Vagina (tissue), 2 donors: Measurements from ENCODE around the gene CMSS1. TPM values are rescaled to one million over a fixed set of nuclear protein-coding genes. Genes with fewer than 3 reads are reported as not detected.

ENCODE experiments used
- DNase-seq, 2 donors: peaks; one replicate each; pipeline ENCODE4 v3.0.0-alpha.2; 2017; ENCODE audit errors: extremely low spot score in 2 of 2
- H3K27ac ChIP-seq: fragments of 200-600 bp; sonication (generic); one replicate; pipeline ENCODE4 v1.5.1; 2019
- H3K27me3 ChIP-seq: fragments of 200-600 bp; sonication (generic); one replicate; pipeline ENCODE4 v1.5.1; 2019
- H3K36me3 ChIP-seq, 2 donors: fragments of 200-600 bp; sonication (generic); one replicate each; pipeline ENCODE4 v1.5.1; 2017 to 2019
- H3K4me1 ChIP-seq: fragments of 200-600 bp; sonication (generic); one replicate; pipeline ENCODE4 v1.5.1; 2019
- H3K4me3 ChIP-seq, 2 donors: fragments of 200-600 bp; sonication (generic); 1 replicate in 1 of 2; 2 replicates in 1 of 2; pipeline ENCODE4 v1.5.1; 2016 to 2019
- H3K9me3 ChIP-seq: fragments of 200-600 bp; sonication (generic); one replicate; pipeline ENCODE4 v1.5.1; 2019
- POLR2A ChIP-seq, 2 donors: fragments of 450-650 bp; IDR thresholded peaks; one replicate each; pipeline ENCODE4 v1.6.1; 2017; ENCODE audit warnings: antibody characterized with exemption in 2 of 2, mild to moderate bottlenecking in 2 of 2, moderate library complexity in 2 of 2
- POLR2AphosphoS5 ChIP-seq, 2 donors: sonication (generic); formaldehyde crosslinking; IDR thresholded peaks; one replicate each; pipeline ENCODE4 v1.9.0; 2017; ENCODE audit warnings: antibody characterized with exemption in 2 of 2, mild to moderate bottlenecking in 2 of 2, low read depth in 1 of 2; ENCODE audit not compliant: insufficient read depth in 1 of 2
- intact Hi-C: fragments of 100-400 bp; cut with DNase I; formaldehyde crosslinking; loops from one replicate; pipeline ENCODE4 v1.15.1; 2023
- total RNA-seq: library from RNA; depleted of rRNA; stranded (reverse); fragments of >200 nt; gene quantifications from one replicate; pipeline ENCODE4 v1.2.3, GENCODE V29; 2016
- TF ChIP-seq, protein P1 (sequence below), 3 experiments: fragments of 450-650 bp in 2 of 3; fragments of 200-600 bp in 1 of 3; sonication (generic) in 1 of 3; IDR thresholded peaks; one replicate each; pipeline ENCODE4 v1.5.1; 2017 to 2019; ENCODE audit warnings: antibody characterized with exemption in 3 of 3, mild to moderate bottlenecking in 2 of 3, moderate library complexity in 2 of 3

CMSS1 gene
- total RNA-seq, 1 donor from 2014 or later, result 21.4 TPM

DNA sequence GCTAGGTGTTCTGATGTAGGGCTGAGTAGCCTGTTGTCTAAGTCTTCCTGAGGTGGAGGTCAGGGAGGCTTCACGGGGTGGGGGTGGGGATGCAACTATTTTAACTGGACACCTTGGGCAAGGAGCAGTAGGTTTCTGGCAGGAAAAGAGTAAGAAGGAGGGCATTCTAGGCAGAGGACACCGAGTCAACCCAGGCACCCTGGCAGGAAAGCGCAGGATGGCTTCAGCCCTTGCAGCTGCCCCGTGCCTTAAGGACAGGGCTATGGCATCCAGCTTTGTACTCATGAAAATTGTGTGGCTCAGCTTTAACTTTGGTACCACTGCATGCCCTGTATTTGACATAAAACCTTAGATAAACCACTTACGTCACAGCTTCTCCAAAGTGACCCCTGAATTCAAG lies 303.0 kb downstream of the CMSS1 start:
- no peaks in the 10 kb centered on the region for H3K27me3 ChIP-seq
- intact Hi-C loops, result no loop called here
- no peak for DNase-seq
- no peaks in the 10 kb centered on the region for H3K9me3 ChIP-seq
- H3K4me1 ChIP-seq, result no peaks in the 10 kb centered on the region
- no peaks in the 10 kb centered on the region for H3K36me3 ChIP-seq
- no peak overlapping the region for H3K27ac ChIP-seq
- no peak for TF ChIP-seq POLR2A (IDR thresholded peaks at IDR 0.05)
- H3K4me3 ChIP-seq, result no peak overlapping the region

DNA sequence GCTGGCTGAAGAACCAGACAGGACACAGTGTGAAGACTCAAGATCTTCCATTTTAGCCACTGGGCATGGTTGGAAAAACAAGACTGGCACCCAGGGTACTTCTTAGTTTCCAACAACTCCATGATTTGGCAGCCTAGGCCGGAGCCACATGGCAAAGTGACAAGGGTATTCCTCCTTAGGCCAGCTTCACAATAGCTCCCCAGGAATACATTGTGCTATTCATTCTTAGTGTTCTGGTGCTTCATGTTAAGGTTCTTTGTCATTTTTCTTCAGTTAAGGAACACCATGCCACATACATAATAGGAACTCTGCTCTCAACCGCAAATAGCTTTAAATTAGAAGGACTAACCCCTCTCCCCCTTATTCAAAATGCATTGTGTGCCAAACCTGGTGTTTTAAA lies 304.7 kb downstream of the CMSS1 start:
- DNase-seq, result no peak
- Histone ChIP-seq H3K27me3 (no peaks in the 10 kb centered on the region), H3K9me3 (no peaks in the 10 kb centered on the region), H3K4me3 (no peak overlapping the region), H3K36me3 (no peaks in the 10 kb centered on the region), H3K4me1 (no peaks in the 10 kb centered on the region), H3K27ac (no peak overlapping the region)
- intact Hi-C loops, result no loop called here
- TF ChIP-seq POLR2A (IDR thresholded peaks at IDR 0.05) (no peak), POLR2AphosphoS5 (IDR thresholded peaks at IDR 0.05; ENCODE audit: insufficient read depth in 1 of 2, low read depth in 1 of 2) (no peak)
- TF ChIP-seq, protein P1, sequence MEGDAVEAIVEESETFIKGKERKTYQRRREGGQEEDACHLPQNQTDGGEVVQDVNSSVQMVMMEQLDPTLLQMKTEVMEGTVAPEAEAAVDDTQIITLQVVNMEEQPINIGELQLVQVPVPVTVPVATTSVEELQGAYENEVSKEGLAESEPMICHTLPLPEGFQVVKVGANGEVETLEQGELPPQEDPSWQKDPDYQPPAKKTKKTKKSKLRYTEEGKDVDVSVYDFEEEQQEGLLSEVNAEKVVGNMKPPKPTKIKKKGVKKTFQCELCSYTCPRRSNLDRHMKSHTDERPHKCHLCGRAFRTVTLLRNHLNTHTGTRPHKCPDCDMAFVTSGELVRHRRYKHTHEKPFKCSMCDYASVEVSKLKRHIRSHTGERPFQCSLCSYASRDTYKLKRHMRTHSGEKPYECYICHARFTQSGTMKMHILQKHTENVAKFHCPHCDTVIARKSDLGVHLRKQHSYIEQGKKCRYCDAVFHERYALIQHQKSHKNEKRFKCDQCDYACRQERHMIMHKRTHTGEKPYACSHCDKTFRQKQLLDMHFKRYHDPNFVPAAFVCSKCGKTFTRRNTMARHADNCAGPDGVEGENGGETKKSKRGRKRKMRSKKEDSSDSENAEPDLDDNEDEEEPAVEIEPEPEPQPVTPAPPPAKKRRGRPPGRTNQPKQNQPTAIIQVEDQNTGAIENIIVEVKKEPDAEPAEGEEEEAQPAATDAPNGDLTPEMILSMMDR (IDR thresholded peaks at IDR 0.05), result no peak

DNA sequence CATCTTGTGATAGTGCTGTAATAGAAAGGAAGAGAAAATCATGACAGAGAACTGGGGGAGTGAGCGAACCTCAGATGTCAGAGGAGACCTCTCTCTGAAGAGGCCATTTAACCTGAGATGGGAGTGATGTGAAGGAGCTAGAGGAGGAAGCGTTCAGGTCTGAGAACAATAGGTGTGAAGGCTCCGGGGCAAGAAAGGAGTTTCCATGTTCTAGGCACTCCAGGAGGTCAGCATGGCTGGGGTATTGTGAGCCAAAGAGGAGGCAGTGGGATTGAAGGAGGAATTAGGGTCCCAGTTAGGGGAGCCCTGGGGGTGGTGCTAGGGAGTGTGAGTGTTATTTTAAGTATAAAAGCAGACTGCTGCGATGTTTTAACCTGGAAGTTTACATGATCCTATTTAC lies 305.4 kb downstream of the CMSS1 start:
- Histone ChIP-seq H3K27me3 (no peaks in the 10 kb centered on the region), H3K9me3 (no peaks in the 10 kb centered on the region), H3K4me3 (no peak overlapping the region), H3K36me3 (no peaks in the 10 kb centered on the region), H3K4me1 (no peaks in the 10 kb centered on the region), H3K27ac (no peak overlapping the region)
- intact Hi-C loops, result no loop called here
- TF ChIP-seq, protein P1 (IDR thresholded peaks at IDR 0.05), result no peak
- TF ChIP-seq POLR2A (IDR thresholded peaks at IDR 0.05), result no peak
- no peak for DNase-seq

DNA sequence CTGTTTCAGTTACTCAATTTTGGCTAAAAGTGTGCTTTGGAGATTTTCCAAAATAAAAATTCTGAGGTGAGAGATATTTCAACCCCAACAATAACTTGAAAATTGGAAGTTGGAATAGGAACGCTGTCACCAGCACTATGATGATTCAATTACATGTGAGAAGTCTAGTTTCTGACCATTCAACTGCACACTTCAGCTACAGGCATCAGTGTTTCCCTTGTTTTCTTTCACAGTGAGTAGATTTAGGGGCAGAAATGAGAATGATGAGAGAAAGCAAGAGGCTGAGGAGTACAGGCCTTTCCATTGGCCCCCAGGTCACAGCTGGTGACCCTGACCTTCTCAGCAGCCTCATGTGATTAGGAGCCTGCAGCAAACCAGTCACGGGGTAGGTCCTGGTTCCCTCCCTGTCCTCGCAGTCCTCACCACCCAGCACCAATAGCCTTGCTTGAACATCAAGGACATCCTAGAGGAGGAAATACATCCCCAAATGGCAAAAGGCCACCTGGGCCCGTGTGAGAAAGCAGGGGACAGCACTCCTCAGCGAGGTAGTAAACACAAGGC lies 306.6 kb downstream of the CMSS1 start:
- TF ChIP-seq POLR2AphosphoS5 (IDR thresholded peaks at IDR 0.05; ENCODE audit: insufficient read depth in 1 of 2, low read depth in 1 of 2) (no peak), POLR2A (IDR thresholded peaks at IDR 0.05) (no peak)
- TF ChIP-seq, protein P1 (IDR thresholded peaks at IDR 0.05), result no peak
- Histone ChIP-seq H3K9me3 (no peaks in the 10 kb centered on the region), H3K4me1 (no peaks in the 10 kb centered on the region), H3K4me3 (no peak overlapping the region), H3K27me3 (no peaks in the 10 kb centered on the region), H3K27ac (no peak overlapping the region), H3K36me3 (no peaks in the 10 kb centered on the region)
- DNase-seq, result no peak
- intact Hi-C loops, result no loop called here

DNA sequence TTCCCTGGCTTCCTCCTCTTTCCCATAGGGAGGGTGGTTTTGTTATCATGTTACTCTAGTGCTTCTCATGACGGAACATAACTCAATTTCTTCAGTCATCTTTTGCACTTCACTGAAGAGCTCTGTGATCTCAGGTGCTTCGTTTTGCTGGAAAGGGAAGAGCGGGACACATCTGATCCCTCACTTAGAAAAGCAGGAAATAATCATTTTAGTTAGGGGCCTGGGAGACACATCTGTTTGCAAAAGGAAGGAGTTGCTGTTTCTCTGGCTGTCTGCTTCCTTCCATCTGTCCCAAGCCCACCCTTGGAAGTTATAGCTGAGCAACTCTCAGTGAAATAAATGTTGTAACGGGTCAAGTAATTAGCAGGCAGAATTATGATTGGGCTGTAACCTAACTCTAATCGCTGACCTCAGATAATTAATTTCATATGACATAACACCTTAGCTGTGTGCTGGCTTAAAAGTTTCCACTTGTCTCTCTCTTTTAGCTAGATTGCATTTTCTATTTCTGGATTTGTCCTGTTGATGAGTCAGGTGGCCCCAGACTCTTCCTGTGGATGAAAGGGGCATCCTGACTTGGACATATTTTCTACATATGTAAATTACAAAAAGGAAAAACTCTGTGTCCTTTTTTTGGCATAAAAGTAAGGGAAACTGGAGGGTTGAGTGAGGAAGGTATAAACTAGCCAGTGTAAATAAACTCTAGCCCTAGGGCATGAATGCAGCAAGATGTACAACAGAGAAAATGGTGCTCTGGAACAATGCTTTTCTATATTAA lies 307.7 kb downstream of the CMSS1 start:
- H3K27ac ChIP-seq, result no peak overlapping the region
- DNase-seq, result no peak
- H3K9me3 ChIP-seq, result no peaks in the 10 kb centered on the region
- no peaks in the 10 kb centered on the region for H3K4me1 ChIP-seq
- no peaks in the 10 kb centered on the region for H3K27me3 ChIP-seq
- intact Hi-C loops, result no loop called here
- H3K36me3 ChIP-seq, result no peaks in the 10 kb centered on the region
- no peak overlapping the region for H3K4me3 ChIP-seq
- no peak for TF ChIP-seq POLR2A (IDR thresholded peaks at IDR 0.05)
- no peak for TF ChIP-seq POLR2AphosphoS5 (IDR thresholded peaks at IDR 0.05; ENCODE audit: insufficient read depth in 1 of 2, low read depth in 1 of 2)
- TF ChIP-seq, protein P1 (IDR thresholded peaks at IDR 0.05), result no peak
